WTC11 (cell line): ENCODE data around the gene EAPP. TPM values are rescaled to one million over a fixed set of nuclear protein-coding genes. Genes with fewer than 3 reads are reported as not detected.
A peak's percentile ranks its signal among the peaks of the same experiment; 100 is the strongest.
"Not testable (repeated sequence)": the region's sequence is repeated elsewhere in the genome, so short reads cannot be mapped to it uniquely, and the experiment has no call there.

Experiments used
- ATAC-seq: fragments of 200-7000 bp; cut with Tn5 transposase; 2 replicates; pipeline ENCODE4 v1.10.0; 2021; ENCODE audit warnings: mild to moderate bottlenecking, moderate library complexity
- CTCF ChIA-PET: fragments of 300-600 bp; sonication (Branson Sonifier 250); formaldehyde crosslinking; loops from one replicate; lab custom pipeline; 2021; ENCODE audit warnings: antibody characterized with exemption; lab: Charles Lee
- POLR2A ChIA-PET: fragments of 350-600 bp; sonication (Branson Sonifier 250); formaldehyde crosslinking; loops from one replicate; lab custom pipeline; 2021; ENCODE audit warnings: antibody characterized with exemption; lab: Charles Lee
- DNase-seq: peaks from one replicate; pipeline ENCODE4 v3.0.0; 2021; ENCODE audit warnings: low spot score
- H3K27ac Mint-ChIP-seq: 2 replicates; pipeline ENCODE4 v1.8.0; 2021; ENCODE audit warnings: mixed read lengths
- H3K27me3 Mint-ChIP-seq: 2 replicates; pipeline ENCODE4 v1.8.0; 2021; ENCODE audit warnings: low read depth, mild to moderate bottlenecking, moderate library complexity, mixed read lengths
- H3K36me3 Mint-ChIP-seq: 2 replicates; pipeline ENCODE4 v1.8.0; 2021; ENCODE audit warnings: mixed read lengths
- H3K4me1 Mint-ChIP-seq: 2 replicates; pipeline ENCODE4 v1.8.0; 2022; ENCODE audit warnings: mixed read lengths
- H3K4me3 Mint-ChIP-seq: 2 replicates; pipeline ENCODE4 v1.8.0; 2021; ENCODE audit warnings: mild to moderate bottlenecking, moderate library complexity, mixed read lengths
- H3K9me3 Mint-ChIP-seq: 2 replicates; pipeline ENCODE4 v1.8.0; 2021; ENCODE audit warnings: mixed read lengths
- ARID4B ChIP-seq: sonication (generic); formaldehyde crosslinking; IDR thresholded peaks from 2 replicates; pipeline ENCODE4 v1.8.0; 2023; ENCODE audit warnings: missing genetic modification reagents, mild to moderate bottlenecking, borderline replicate concordance
- E2F4 ChIP-seq: sonication (generic); formaldehyde crosslinking; IDR thresholded peaks from 2 replicates; pipeline ENCODE4 v1.8.1; 2022; ENCODE audit warnings: low read depth, mild to moderate bottlenecking, moderate library complexity, missing genetic modification reagents, borderline replicate concordance
- ETV6 ChIP-seq: sonication (generic); formaldehyde crosslinking; IDR thresholded peaks from 2 replicates; pipeline ENCODE4 v1.8.1; 2022; ENCODE audit warnings: mild to moderate bottlenecking, missing genetic modification reagents
- FOXP1 ChIP-seq: sonication (generic); formaldehyde crosslinking; IDR thresholded peaks from 2 replicates; pipeline ENCODE4 v1.8.0; 2022; ENCODE audit warnings: missing genetic modification reagents, mild to moderate bottlenecking, moderate library complexity, borderline replicate concordance
- GABPB1 ChIP-seq: sonication (generic); formaldehyde crosslinking; IDR thresholded peaks from 2 replicates; pipeline ENCODE4 v1.8.1; 2023; ENCODE audit warnings: mild to moderate bottlenecking, missing genetic modification reagents
- MYBL2 ChIP-seq: sonication (generic); formaldehyde crosslinking; IDR thresholded peaks from 2 replicates; pipeline ENCODE4 v1.8.1; 2023; ENCODE audit warnings: mild to moderate bottlenecking, moderate library complexity, missing genetic modification reagents
- NR2C2 ChIP-seq: sonication (generic); formaldehyde crosslinking; IDR thresholded peaks from 2 replicates; pipeline ENCODE4 v1.8.0; 2022; ENCODE audit warnings: mild to moderate bottlenecking, missing genetic modification reagents
- RORB ChIP-seq: fragments of 250-450 bp; sonication (Bioruptor Pico); IDR thresholded peaks from 2 replicates; pipeline ENCODE4 v1.9.0; 2021; ENCODE audit warnings: mild to moderate bottlenecking
- SMAD3 ChIP-seq: sonication (generic); formaldehyde crosslinking; IDR thresholded peaks from 2 replicates; pipeline ENCODE4 v1.8.0; 2022; ENCODE audit warnings: missing genetic modification reagents, mild to moderate bottlenecking, borderline replicate concordance
- ZNF263 ChIP-seq: sonication (generic); formaldehyde crosslinking; IDR thresholded peaks from 2 replicates; pipeline ENCODE4 v1.8.1; 2022; ENCODE audit warnings: low read depth, mild to moderate bottlenecking, moderate library complexity, missing genetic modification reagents
- ZNF425 ChIP-seq: fragments of 250-450 bp; sonication (Bioruptor Pico); conservative IDR thresholded peaks from 2 replicates; pipeline ENCODE4 v1.9.0; 2021; ENCODE audit warnings: mild to moderate bottlenecking
- ZNF671 ChIP-seq: fragments of 250-450 bp; sonication (Bioruptor Pico); IDR thresholded peaks from 2 replicates; pipeline ENCODE4 v1.8.0; 2021; ENCODE audit warnings: mild to moderate bottlenecking
- total RNA-seq: library from RNA; stranded (reverse); gene quantifications from 3 replicates; pipeline ENCODE4 v1.2.3, GENCODE V29; 2021
- TF ChIP-seq, protein P1 (sequence below): fragments of 200-600 bp; IDR thresholded peaks from 2 replicates; pipeline ENCODE4 v1.8.0; 2022; ENCODE audit warnings: antibody characterized with exemption
- TF ChIP-seq, protein P2 (sequence below): sonication (generic); formaldehyde crosslinking; conservative IDR thresholded peaks from 2 replicates; pipeline ENCODE4 v1.8.1; 2022; ENCODE audit warnings: mild to moderate bottlenecking, missing genetic modification reagents

EAPP gene
- total RNA-seq, 1 experiment from 2014 or later = 24.9 TPM

DNA sequence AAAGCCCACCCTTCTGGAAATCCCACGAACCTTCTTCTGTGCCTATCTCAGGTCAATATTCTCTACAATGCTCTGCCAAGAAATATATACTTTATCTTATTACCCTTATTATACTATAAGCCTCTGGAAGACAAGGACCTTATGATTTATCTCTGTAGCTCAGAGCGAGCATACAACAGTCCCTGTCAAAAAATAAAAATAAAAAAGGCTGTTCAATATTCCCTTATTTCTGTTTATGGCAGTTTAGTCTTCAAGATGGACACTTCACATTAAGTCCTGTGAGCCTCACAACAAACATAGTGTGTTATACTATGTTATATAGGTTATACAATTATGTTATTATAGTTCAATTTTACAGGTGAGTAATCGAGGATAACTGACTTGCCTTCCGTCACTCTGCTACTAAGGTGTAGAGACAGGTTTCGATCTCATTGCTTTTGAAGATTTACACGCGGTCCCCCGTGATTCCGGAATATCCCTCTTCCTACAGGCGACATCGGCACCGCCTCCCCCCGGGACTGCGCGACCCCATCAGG is 562 bp downstream of the EAPP start (continued):
- no peak for TF ChIP-seq ZNF425

DNA sequence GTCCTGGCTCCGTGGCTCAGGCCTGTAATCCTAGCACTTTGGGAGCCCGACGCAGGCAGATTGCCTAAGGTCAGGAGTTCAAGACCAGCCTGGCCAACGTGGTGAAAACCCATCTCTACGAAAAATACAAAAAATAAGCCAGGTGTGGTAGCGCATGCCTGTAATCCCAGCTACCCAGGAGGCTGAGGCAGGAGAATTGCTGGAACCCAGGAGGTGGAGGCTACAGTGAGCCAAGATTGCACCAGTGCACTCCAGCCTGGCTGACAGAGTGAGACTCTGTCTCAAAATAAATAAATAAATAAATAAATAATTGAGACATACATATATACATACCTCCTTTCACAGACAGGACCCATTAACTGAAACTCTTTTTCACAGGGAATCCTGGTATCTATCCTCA is 1.4 kb downstream of the EAPP start:
- H3K27ac Mint-ChIP-seq, H3K9me3 Mint-ChIP-seq, POLR2A ChIA-PET, H3K27me3 Mint-ChIP-seq, DNase-seq, ATAC-seq: not testable (repeated sequence)
- Mint-ChIP-seq H3K4me3 (peak overlapping the region; percentile 100), H3K36me3 (peaks cover 17% of the 10 kb centered on the region), H3K4me1 (peaks cover 11% of the 10 kb centered on the region)
- CTCF ChIA-PET = interaction anchor here (0.5 kb wide), 1 partner anchor 1510 kb away, joined by 6 read pairs; no protein-coding TSS in a partner anchor

DNA sequence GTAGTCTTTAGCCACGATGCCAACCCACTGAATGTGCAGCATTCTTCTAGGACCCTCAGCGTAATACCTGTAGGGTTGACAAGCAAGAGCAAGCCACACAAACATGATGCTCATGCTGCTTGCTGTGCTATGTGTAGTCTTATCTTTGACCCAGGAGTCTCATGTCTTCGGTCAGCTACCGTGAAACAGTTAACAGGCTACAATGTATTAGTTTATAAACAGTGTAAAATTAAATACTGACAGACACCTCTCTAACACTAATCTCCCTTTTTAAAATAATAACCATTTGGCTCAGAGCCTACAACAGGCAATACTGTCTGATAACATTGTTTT is 1.9 kb downstream of the EAPP start:
- Mint-ChIP-seq H3K27ac (peak overlapping the region; percentile 27; the same call in 1 of the 2 replicates), H3K4me1 (peaks cover 11% of the 10 kb centered on the region), H3K36me3 (peaks cover 19% of the 10 kb centered on the region), H3K27me3 (no peaks in the 10 kb centered on the region), H3K4me3 (no peak overlapping the region; the same call in 1 of the 2 replicates), H3K9me3 (no peaks in the 10 kb centered on the region)
- CTCF ChIA-PET = interaction anchor here (0.5 kb wide), 1 partner anchor 1510 kb away, joined by 6 read pairs; no protein-coding TSS in a partner anchor
- TF ChIP-seq ZNF263 (no peak), FOXP1 (no peak), NR2C2 (CRISPR knock-in tag) (no peak), ZNF671 (CRISPR knock-in tag) (no peak), MYBL2 (CRISPR knock-in tag) (no peak), ARID4B (CRISPR knock-in tag) (no peak)
- DNase-seq = no peak
- POLR2A ChIA-PET = no interaction called here
- no peak for ATAC-seq

GRCh38 chr14:34536951-34537676 is 2.4 kb downstream of the EAPP start:
- no peak for TF ChIP-seq E2F4 (CRISPR knock-in tag)
- TF ChIP-seq, protein P1, sequence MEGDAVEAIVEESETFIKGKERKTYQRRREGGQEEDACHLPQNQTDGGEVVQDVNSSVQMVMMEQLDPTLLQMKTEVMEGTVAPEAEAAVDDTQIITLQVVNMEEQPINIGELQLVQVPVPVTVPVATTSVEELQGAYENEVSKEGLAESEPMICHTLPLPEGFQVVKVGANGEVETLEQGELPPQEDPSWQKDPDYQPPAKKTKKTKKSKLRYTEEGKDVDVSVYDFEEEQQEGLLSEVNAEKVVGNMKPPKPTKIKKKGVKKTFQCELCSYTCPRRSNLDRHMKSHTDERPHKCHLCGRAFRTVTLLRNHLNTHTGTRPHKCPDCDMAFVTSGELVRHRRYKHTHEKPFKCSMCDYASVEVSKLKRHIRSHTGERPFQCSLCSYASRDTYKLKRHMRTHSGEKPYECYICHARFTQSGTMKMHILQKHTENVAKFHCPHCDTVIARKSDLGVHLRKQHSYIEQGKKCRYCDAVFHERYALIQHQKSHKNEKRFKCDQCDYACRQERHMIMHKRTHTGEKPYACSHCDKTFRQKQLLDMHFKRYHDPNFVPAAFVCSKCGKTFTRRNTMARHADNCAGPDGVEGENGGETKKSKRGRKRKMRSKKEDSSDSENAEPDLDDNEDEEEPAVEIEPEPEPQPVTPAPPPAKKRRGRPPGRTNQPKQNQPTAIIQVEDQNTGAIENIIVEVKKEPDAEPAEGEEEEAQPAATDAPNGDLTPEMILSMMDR = no peak
- TF ChIP-seq RORB (CRISPR knock-in tag) = no peak
- TF ChIP-seq GABPB1 (CRISPR knock-in tag) = no peak
- no peak for TF ChIP-seq ETV6 (CRISPR knock-in tag)
- TF ChIP-seq, protein P2, sequence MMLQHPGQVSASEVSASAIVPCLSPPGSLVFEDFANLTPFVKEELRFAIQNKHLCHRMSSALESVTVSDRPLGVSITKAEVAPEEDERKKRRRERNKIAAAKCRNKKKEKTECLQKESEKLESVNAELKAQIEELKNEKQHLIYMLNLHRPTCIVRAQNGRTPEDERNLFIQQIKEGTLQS (CRISPR knock-in tag) = no peak
- TF ChIP-seq SMAD3 (CRISPR knock-in tag) = no peak
- Mint-ChIP-seq H3K36me3 (peaks cover 22% of the 10 kb centered on the region), H3K9me3 (no peaks in the 10 kb centered on the region), H3K27me3 (no peaks in the 10 kb centered on the region), H3K4me1 (peaks cover 11% of the 10 kb centered on the region), H3K4me3 (no peak overlapping the region), H3K27ac (peak overlapping the region; percentile 27; the same call in 1 of the 2 replicates)
- CTCF ChIA-PET = no interaction called here
- ATAC-seq (no peak), DNase-seq (no peak)
- POLR2A ChIA-PET = interaction anchor here (0.7 kb wide), 1 partner anchor 509 kb away, joined by 3 read pairs; no protein-coding TSS in a partner anchor
